ENCODE data around the gene DMD. TPM values are rescaled to one million over a fixed set of nuclear protein-coding genes. Genes with fewer than 3 reads are reported as not detected.

DMD gene
- total and polyA plus RNA-seq, 8 donors = 6.8 to 117 (median 44.2) TPM

GRCh38 chrX:31112226-31112999, 2098.9 kb downstream of the DMD start:
- DNase-seq = no peak
- H3K27me3 ChIP-seq = no peaks in the 10 kb centered on the region
- no peak overlapping the region for H3K4me3 ChIP-seq
- H3K9me3 ChIP-seq = no peaks in the 10 kb centered on the region
- H3K4me1 ChIP-seq = peaks cover 0 to 4% (median 0%) of the 10 kb centered on the region in 4 donors
- no peaks in the 10 kb centered on the region for H3K36me3 ChIP-seq
- TF ChIP-seq POLR2AphosphoS5 (IDR thresholded peaks at IDR 0.05) = no peak
- no peak for TF ChIP-seq EP300 (IDR thresholded peaks at IDR 0.05)
- no peak for TF ChIP-seq CTCF (IDR thresholded peaks at IDR 0.05)
- TF ChIP-seq POLR2A (IDR thresholded peaks at IDR 0.05) = no peak
- intact Hi-C loops (cut with DNase I; ENCODE audit: low total_unique reads) = no loop called here
- WGBS, 5 donors = 71 to 89% (median 84%) methylated on average over 4 to 5 of the region's 5 CpGs
- no peak overlapping the region for H3K27ac ChIP-seq

DNA sequence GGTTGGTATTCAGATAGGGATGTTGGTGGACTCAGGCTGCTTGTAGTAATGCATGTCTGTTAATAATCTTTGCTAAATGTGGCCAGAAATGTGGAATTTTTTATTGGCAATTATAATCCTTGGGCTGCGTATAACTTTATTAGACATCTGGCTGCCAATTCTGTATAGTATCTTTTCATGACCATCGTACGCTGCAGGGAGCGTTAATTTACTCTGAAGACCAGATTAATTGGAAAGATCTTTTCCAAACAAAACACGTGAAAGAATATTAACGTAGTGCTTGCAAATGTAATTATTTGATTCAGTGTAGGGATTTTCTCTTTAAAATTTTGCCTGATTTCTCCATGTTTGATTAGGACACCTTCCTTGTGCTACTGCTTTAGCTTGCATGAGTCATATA, 2100.7 kb downstream of the DMD start:
- DNase-seq = no peak
- intact Hi-C loops (cut with DNase I; ENCODE audit: low total_unique reads) = no loop called here
- Histone ChIP-seq H3K27ac (no peak overlapping the region), H3K9me3 (no peaks in the 10 kb centered on the region), H3K4me3 (no peak overlapping the region), H3K4me1 (peaks cover 0 to 4% (median 0%) of the 10 kb centered on the region in 4 donors), H3K27me3 (no peaks in the 10 kb centered on the region), H3K36me3 (no peaks in the 10 kb centered on the region)
- TF ChIP-seq CTCF (IDR thresholded peaks at IDR 0.05) = no peak
- TF ChIP-seq EP300 (IDR thresholded peaks at IDR 0.05) = no peak
- TF ChIP-seq POLR2AphosphoS5 (IDR thresholded peaks at IDR 0.05) = no peak
- no peak for TF ChIP-seq POLR2A (IDR thresholded peaks at IDR 0.05)
- WGBS, 5 donors = 87 to 92% (median 90%) methylated on average over 6 of the region's 6 CpGs

- WGBS, 5 donors = 46 to 78% (median 74%) methylated on average over 2 of the region's 2 CpGs
- no peaks in the 10 kb centered on the region for H3K9me3 ChIP-seq
- no peaks in the 10 kb centered on the region for H3K4me1 ChIP-seq
- H3K27ac ChIP-seq = no peak overlapping the region
- H3K27me3 ChIP-seq = no peaks in the 10 kb centered on the region
- DNase-seq = no peak
- TF ChIP-seq POLR2AphosphoS5 (IDR thresholded peaks at IDR 0.05) = no peak
- no peak for TF ChIP-seq POLR2A (IDR thresholded peaks at IDR 0.05)
- H3K36me3 ChIP-seq = no peaks in the 10 kb centered on the region
- H3K4me3 ChIP-seq = no peak overlapping the region
- intact Hi-C loops (cut with DNase I; ENCODE audit: low total_unique reads) = no loop called here
These were observed 2111.7 kb downstream of the DMD start for GRCh38 chrX:31099536-31100090.

DNA sequence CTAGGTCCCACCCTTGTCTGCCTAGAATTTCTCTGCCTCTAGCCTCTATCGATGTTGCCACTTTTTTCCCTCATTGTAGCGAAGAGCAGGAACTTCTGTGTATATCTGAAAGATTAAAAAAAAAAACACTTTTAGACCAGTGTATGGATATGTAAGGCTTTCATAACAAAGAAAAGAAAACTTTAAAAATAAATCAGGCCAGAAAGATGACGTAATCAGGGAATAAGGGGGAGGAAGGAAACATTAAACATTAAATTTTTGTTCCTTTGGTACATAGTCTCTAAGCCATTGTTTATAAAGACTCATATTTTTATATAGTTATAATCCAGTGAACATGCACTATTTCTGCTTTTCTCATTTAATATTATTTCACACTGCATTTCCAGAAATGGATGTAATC, 2113.3 kb downstream of the DMD start:
- intact Hi-C loops (cut with DNase I; ENCODE audit: low total_unique reads) = no loop called here
- TF ChIP-seq CTCF (IDR thresholded peaks at IDR 0.05) (no peak), POLR2AphosphoS5 (IDR thresholded peaks at IDR 0.05) (no peak)
- no peaks in the 10 kb centered on the region for H3K4me1 ChIP-seq
- H3K27me3 ChIP-seq = no peaks in the 10 kb centered on the region
- no peaks in the 10 kb centered on the region for H3K36me3 ChIP-seq
- DNase-seq = no peak
- no peak overlapping the region for H3K4me3 ChIP-seq
- peaks cover 0 to 7% (median 3%) of the 10 kb centered on the region in 4 donors for H3K9me3 ChIP-seq
- H3K27ac ChIP-seq = no peak overlapping the region
- 65 to 74% (median 70%) methylated on average over 3 of the region's 3 CpGs for WGBS, 5 donors

DNA sequence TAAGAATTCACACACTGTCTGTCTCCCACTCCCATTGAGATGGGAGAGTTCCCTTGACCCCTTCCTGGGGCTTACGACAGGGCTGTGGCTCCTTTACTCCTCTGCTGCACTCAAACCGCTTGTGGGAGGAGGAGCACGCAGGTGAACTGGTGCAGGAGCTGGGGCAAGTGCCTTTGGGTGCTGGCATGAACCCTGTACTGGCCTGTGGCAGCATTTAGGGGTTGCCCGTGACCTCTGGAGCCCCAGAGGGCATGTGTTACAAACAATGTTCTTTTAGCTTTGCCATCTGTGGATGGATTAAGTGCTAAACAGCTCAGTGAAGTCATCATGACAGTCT, 2117.7 kb downstream of the DMD start:
- TF ChIP-seq POLR2A (IDR thresholded peaks at IDR 0.05) (no peak), POLR2AphosphoS5 (IDR thresholded peaks at IDR 0.05) (no peak)
- WGBS, 5 donors = 49 to 97% (median 90%) methylated on average over 4 of the region's 4 CpGs
- Histone ChIP-seq H3K36me3 (no peaks in the 10 kb centered on the region), H3K4me1 (no peaks in the 10 kb centered on the region), H3K27me3 (no peaks in the 10 kb centered on the region), H3K9me3 (peaks cover 0 to 7% (median 3%) of the 10 kb centered on the region in 4 donors), H3K4me3 (no peak overlapping the region), H3K27ac (no peak overlapping the region)
- DNase-seq = no peak
- intact Hi-C loops (cut with DNase I; ENCODE audit: low total_unique reads) = no loop called here
